B cell (primary cell): ENCODE data around the gene MRPL33. TPM values are rescaled to one million over a fixed set of nuclear protein-coding genes. Genes with fewer than 3 reads are reported as not detected.

Experiments used
- ATAC-seq: fragments of 200-7000 bp; cut with Tn5 transposase; one replicate; pipeline ENCODE4 v1.10.0; 2021; ENCODE audit warnings: low read depth, mild to moderate bottlenecking, moderate number of reproducible peaks, moderate library complexity
- CTCF ChIA-PET: fragments of 350-600 bp; sonication (Branson Sonifier 250); formaldehyde crosslinking; loops from one replicate; lab custom pipeline; 2021; ENCODE audit warnings: antibody characterized with exemption, inconsistent platforms; lab: Charles Lee
- POLR2A ChIA-PET: fragments of 350-600 bp; sonication (Branson Sonifier 250); formaldehyde crosslinking; loops from one replicate; lab custom pipeline; 2021; ENCODE audit warnings: antibody characterized with exemption; lab: Charles Lee
- DNase-seq: peaks from one replicate; pipeline ENCODE4 v3.0.0; 2013
- H2AFZ ChIP-seq: 2 replicates; pipeline ENCODE4 v1.6.1; 2012; ENCODE audit warnings: mild to moderate bottlenecking, low read depth, low read length; ENCODE audit not compliant: insufficient read depth, poor library complexity, severe bottlenecking
- H3K27ac ChIP-seq, 2 donors: 1 replicate in 1 of 2; 2 replicates in 1 of 2; pipeline ENCODE4 v1.5.1; 2012 to 2013; ENCODE audit warnings: low read length in 2 of 2, mild to moderate bottlenecking in 2 of 2, moderate library complexity in 1 of 2
- H3K27me3 ChIP-seq, 4 experiments: fragments of 200-600 bp in 1 of 4; sonication (generic) in 1 of 4; replicated peaks in 1 of 4; 1 replicate in 2 of 4; 2 replicates in 2 of 4; pipeline versions ENCODE4 v1.6.1 to v1.7.0; 2013 to 2016; ENCODE audit warnings: low read length in 3 of 4, mild to moderate bottlenecking in 2 of 4, mixed read lengths in 1 of 4, moderate library complexity in 1 of 4; ENCODE audit not compliant: insufficient read depth in 4 of 4, control insufficient read depth in 3 of 4; ENCODE audit errors: control extremely low read depth in 1 of 4
- H3K36me3 ChIP-seq, 2 experiments: replicated peaks in 1 of 2; 1 replicate in 1 of 2; 2 replicates in 1 of 2; pipeline versions ENCODE4 v1.6.1 to v1.7.1; 2013; ENCODE audit warnings: low read length in 1 of 2; ENCODE audit not compliant: insufficient read depth in 2 of 2, control insufficient read depth in 1 of 2; ENCODE audit errors: control extremely low read depth in 1 of 2, extremely low read depth in 1 of 2
- H3K4me1 ChIP-seq, 2 donors: fragments of 200-600 bp in 1 of 2; sonication (generic) in 1 of 2; 1 replicate in 1 of 2; 2 replicates in 1 of 2; pipeline versions ENCODE4 v1.5.1 to v1.6.1; 2013 to 2017; ENCODE audit warnings: low read length in 2 of 2; ENCODE audit not compliant: control insufficient read depth in 2 of 2, insufficient read depth in 2 of 2
- H3K4me2 ChIP-seq: replicated peaks from 2 replicates; pipeline ENCODE3; 2012; ENCODE audit warnings: mild to moderate bottlenecking, low read depth, low read length; ENCODE audit not compliant: poor library complexity, severe bottlenecking
- H3K4me3 ChIP-seq, 5 experiments: fragments of 200-600 bp in 1 of 5; sonication (generic) in 1 of 5; 1 replicate in 3 of 5; 2 replicates in 2 of 5; pipeline versions ENCODE4 v1.5.1 to v1.7.0; 2011 to 2016; ENCODE audit warnings: low read length in 4 of 5, mild to moderate bottlenecking in 4 of 5, low read depth in 2 of 5, control low read depth in 1 of 5, moderate library complexity in 1 of 5; ENCODE audit not compliant: insufficient read depth in 1 of 5; ENCODE audit errors: control extremely low read depth in 1 of 5, extremely low read depth in 1 of 5
- H3K79me2 ChIP-seq: fragments of 200-600 bp; sonication (generic); one replicate; pipeline ENCODE4 v1.6.0; 2016; ENCODE audit warnings: low read length; ENCODE audit not compliant: control insufficient read depth, insufficient read depth
- H3K9ac ChIP-seq: fragments of 200-600 bp; sonication (generic); 2 replicates; pipeline ENCODE4 v1.6.1; 2017; ENCODE audit warnings: mild to moderate bottlenecking, low read length, moderate library complexity
- H3K9me3 ChIP-seq, 3 donors: one replicate each; pipeline versions ENCODE4 v1.6.1 to v1.7.1; 2013; ENCODE audit warnings: low read length in 2 of 3; ENCODE audit not compliant: control insufficient read depth in 2 of 3, insufficient read depth in 1 of 3; ENCODE audit errors: control extremely low read depth in 1 of 3
- H4K20me1 ChIP-seq: 2 replicates; pipeline ENCODE4 v1.6.0; 2012; ENCODE audit warnings: mild to moderate bottlenecking, low read length; ENCODE audit not compliant: insufficient read depth, control insufficient read depth, poor library complexity, severe bottlenecking
- H3K27ac Mint-ChIP-seq: one replicate; pipeline ENCODE4 v1.8.0; 2021; ENCODE audit warnings: mixed read lengths
- H3K27me3 Mint-ChIP-seq: one replicate; pipeline ENCODE4 v1.8.0; 2021; ENCODE audit warnings: mixed read lengths
- H3K4me1 Mint-ChIP-seq: one replicate; pipeline ENCODE4 v1.8.0; 2021; ENCODE audit warnings: mixed read lengths
- H3K4me3 Mint-ChIP-seq: one replicate; pipeline ENCODE4 v1.8.0; 2021; ENCODE audit warnings: mixed read lengths
- H3K9me3 Mint-ChIP-seq: one replicate; pipeline ENCODE4 v1.8.0; 2022; ENCODE audit warnings: mixed read lengths; ENCODE audit not compliant: insufficient read depth
- CTCF ChIP-seq: fragments of 200-600 bp; IDR thresholded peaks from one replicate; pipeline ENCODE4 v1.8.0; 2022; ENCODE audit warnings: antibody characterized with exemption, mild to moderate bottlenecking
- EZH2 ChIP-seq: IDR thresholded peaks from 2 replicates; pipeline ENCODE4 v1.6.1; 2012; ENCODE audit warnings: borderline replicate concordance, low read depth, mild to moderate bottlenecking, moderate library complexity, low read length; ENCODE audit not compliant: insufficient read depth, poor library complexity, severe bottlenecking
- WGBS: methylation state at CpG from one replicate; pipeline ENCODE4 v1.1.5; 2013; ENCODE audit warnings: missing lambda C conversion rate; ENCODE audit not compliant: insufficient coverage; 5-methylcytosine and 5-hydroxymethylcytosine counted together
- intact Hi-C: fragments of 100-400 bp; cut with micrococcal nuclease; formaldehyde crosslinking; loops from one replicate; pipeline ENCODE4 v1.10.0; 2022
- polyA plus RNA-seq: library from polyadenylated mRNA; depleted of rRNA; stranded (reverse); fragments of >200 nt; gene quantifications from 2 replicates; pipeline ENCODE4 v1.2.3, GENCODE V29; 2012
- total RNA-seq, 2 donors: library from RNA; stranded (reverse); fragments of 120-200 nt in 1 of 2; gene quantifications; 1 replicate in 1 of 2; 2 replicates in 1 of 2; pipeline versions ENCODE4 v1.2.3 to v1.2.4, GENCODE V29; 2013 to 2022

The MRPL33 gene
- total and polyA plus RNA-seq, 2 donors (not counting 1 experiment from before 2014, with no cell fraction given): 14.4 to 26.5 TPM

- WGBS: 85% methylated on average over 4 of the region's 9 CpGs
- Mint-ChIP-seq H3K27ac (no peak overlapping the region), H3K4me3 (no peak overlapping the region), H3K9me3 (no peaks in the 10 kb centered on the region), H3K27me3 (no peaks in the 10 kb centered on the region), H3K4me1 (peaks cover 2% of the 10 kb centered on the region)
- TF ChIP-seq EZH2 (no peak), CTCF (no peak)
- Histone ChIP-seq H3K4me1 (no peaks in the 10 kb centered on the region), H2AFZ (no peak overlapping the region), H3K9ac (no peak overlapping the region), H3K4me2 (no peak overlapping the region), H3K4me3 (no peak overlapping the region), H3K27ac (no peak overlapping the region), H3K36me3 (no peaks in the 10 kb centered on the region), H4K20me1 (no peaks in the 10 kb centered on the region), H3K79me2 (no peaks in the 10 kb centered on the region), H3K27me3 (peaks cover 0 to 2% (median 0%) of the 10 kb centered on the region in 4 experiments), H3K9me3 (no peaks in the 10 kb centered on the region)
- ChIA-PET POLR2A (no interaction called here), CTCF (no interaction called here)
- no peak for DNase-seq
- ATAC-seq: no peak
- intact Hi-C loops: no loop called here
Observed at GRCh38 chr2:27727257-27727656, 44.3 kb upstream of the MRPL33 start.

- Mint-ChIP-seq H3K9me3 (no peaks in the 10 kb centered on the region), H3K27ac (no peak overlapping the region), H3K27me3 (no peaks in the 10 kb centered on the region), H3K4me3 (no peak overlapping the region), H3K4me1 (peaks cover 2% of the 10 kb centered on the region)
- no peaks in the 10 kb centered on the region for H3K9me3 ChIP-seq
- TF ChIP-seq CTCF (no peak), EZH2 (no peak)
- CTCF ChIA-PET: no interaction called here
- no peak overlapping the region for H3K27ac ChIP-seq
- POLR2A ChIA-PET: no interaction called here
- no peaks in the 10 kb centered on the region for H3K36me3 ChIP-seq
- WGBS: 67% methylated on average over 4 of the region's 5 CpGs
- ATAC-seq: no peak
- H3K27me3 ChIP-seq: no peaks in the 10 kb centered on the region
- no peak for DNase-seq
- H3K4me2 ChIP-seq: no peak overlapping the region
- no peak overlapping the region for H2AFZ ChIP-seq
- H3K79me2 ChIP-seq: no peaks in the 10 kb centered on the region
- no peaks in the 10 kb centered on the region for H3K4me1 ChIP-seq
- H4K20me1 ChIP-seq: no peaks in the 10 kb centered on the region
- intact Hi-C loops: no loop called here
- H3K9ac ChIP-seq: no peak overlapping the region
- H3K4me3 ChIP-seq: no peak overlapping the region
Observed at GRCh38 chr2:27728081-27728858, 43.2 kb upstream of the MRPL33 start.
